ENCODE data around the gene FZD10. TPM values are rescaled to one million over a fixed set of nuclear protein-coding genes. Genes with fewer than 3 reads are reported as not detected.

FZD10 gene
- total RNA-seq, 1 donor from 2014 or later: 0.99 TPM

DNA sequence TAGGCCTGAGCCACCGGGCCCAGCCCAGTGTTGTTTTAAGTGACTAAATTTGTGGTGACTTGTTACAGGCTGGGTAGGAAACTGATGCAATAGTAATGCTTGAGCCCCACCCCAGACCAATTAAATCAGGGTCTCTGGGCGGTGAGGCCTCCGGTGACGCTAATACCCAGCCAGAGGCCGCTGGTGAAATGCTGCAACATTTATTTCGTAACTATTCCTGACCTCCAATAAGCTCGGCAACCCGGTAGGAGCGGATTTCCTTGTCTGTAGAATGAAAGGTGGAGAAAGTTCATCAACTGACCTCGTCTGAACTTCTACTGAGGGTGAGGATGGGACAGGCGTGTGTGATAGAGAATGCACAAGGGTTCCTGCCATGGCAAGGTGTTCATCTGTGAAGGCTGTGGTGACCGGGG, 42.3 kb downstream of the FZD10 start:
- DNase-seq (ENCODE audit: low read depth in 2 of 2): no peak

DNA sequence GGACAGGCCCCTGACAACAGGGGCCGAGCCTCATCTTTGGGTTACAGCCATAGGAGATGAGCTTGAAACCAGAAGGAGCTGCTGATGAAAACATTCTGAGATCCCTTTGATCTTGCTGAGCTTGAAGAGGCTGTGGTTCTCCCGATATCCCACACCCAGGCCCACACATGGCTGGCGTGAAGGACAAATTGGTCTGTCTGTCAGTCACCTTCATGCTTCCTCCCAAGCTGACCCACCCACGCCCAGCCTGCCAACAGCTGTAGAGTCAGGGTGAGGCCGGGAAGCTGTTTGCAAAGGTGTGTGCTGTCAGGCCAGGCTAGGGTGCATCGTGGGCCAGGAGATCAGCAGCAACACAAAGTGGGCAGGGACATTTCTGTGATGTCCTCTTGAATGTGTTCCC, 43.2 kb downstream of the FZD10 start:
- DNase-seq (ENCODE audit: low read depth in 2 of 2): no peak

GRCh38 chr12:130212384-130212989, 50.2 kb downstream of the FZD10 start:
- DNase-seq (ENCODE audit: low read depth in 2 of 2): no peak

- no peak for DNase-seq (ENCODE audit: low read depth in 2 of 2)
These were observed 51.0 kb downstream of the FZD10 start for GRCh38 chr12:130213249-130213648.

DNA sequence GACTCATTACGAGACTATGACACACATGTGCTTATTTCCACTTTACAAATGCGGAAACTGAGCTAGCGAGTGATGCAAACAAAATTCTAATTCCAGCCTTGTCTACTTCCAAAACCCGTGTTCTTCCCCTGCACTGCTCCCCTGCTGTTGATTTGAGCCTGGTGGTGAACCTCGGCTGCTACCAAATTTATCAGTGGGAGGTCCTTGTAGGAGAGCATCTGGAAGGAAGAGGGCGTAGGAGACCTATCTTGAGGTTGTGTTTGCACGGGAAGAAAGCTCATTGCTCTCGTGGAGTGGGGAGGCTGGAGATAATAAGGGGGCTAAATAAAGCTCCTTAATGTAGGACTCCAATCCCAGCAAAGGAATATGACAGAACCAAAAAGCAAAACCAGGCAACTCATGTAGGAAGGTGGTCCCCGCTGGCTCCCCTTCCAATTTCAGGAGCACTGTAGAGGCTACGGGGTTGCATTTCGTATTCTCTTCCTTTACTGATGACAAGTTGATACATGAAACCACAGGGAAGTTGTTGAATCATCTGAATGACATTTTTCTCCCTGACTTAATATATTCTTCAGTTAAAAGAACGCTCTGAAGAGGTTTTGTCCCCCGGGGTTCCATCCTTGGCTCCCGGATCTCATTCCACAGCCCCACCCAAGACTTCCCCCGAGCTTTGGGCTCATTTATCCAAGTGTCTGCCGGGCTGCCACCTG, 52.6 kb downstream of the FZD10 start:
- no peak for DNase-seq (ENCODE audit: low read depth in 2 of 2)

Other genes with a start within 250 kb of the FZD10 start
- not detected in 2 replicates for gene PIWIL1, start 175.4 kb downstream of the FZD10 start, total RNA-seq

Measured in lung microvascular endothelial cell (primary cell).